SK-N-SH (cell line): Measurements from ENCODE around the gene TTC21B. TPM values are rescaled to one million over a fixed set of nuclear protein-coding genes. Genes with fewer than 3 reads are reported as not detected.

Experiments
- CTCF ChIA-PET: fragments of 300-600, 350-600 bp; formaldehyde crosslinking; extraction: SDS; loops from one replicate; lab custom pipeline; 2021; lab: Yijun Ruan, JAX
- POLR2A ChIA-PET: fragments of 350-600 bp; sonication (Branson Sonifier 250); formaldehyde crosslinking; extraction: SDS; loops from one replicate; lab custom pipeline; 2020; ENCODE audit warnings: antibody characterized with exemption, inconsistent platforms; lab: Yijun Ruan, JAX
- DNase-seq: peaks from one replicate; pipeline ENCODE4 v3.0.0; 2012
- H2AFZ ChIP-seq: fragments of 200-600 bp; sonication (generic); 2 replicates; pipeline ENCODE4 v1.8.1; 2016; ENCODE audit warnings: antibody characterized with exemption, mild to moderate bottlenecking, low read depth
- H3F3A ChIP-seq: fragments of 200-600 bp; sonication (generic); replicated peaks from 2 replicates; pipeline ENCODE3; 2016; ENCODE audit warnings: antibody characterized with exemption, mild to moderate bottlenecking; ENCODE audit not compliant: insufficient read depth
- H3K27ac ChIP-seq, 2 experiments: fragments of 200-500 bp in 1 of 2; fragments of 200-600 bp in 1 of 2; sonication (Bioruptor generic) in 1 of 2; sonication (generic), shearing (Covaris generic) in 1 of 2; 2 replicates each; pipeline versions ENCODE4 v1.5.1 to v1.6.1; 2014 to 2016; ENCODE audit warnings: low read depth in 2 of 2, inconsistent platforms in 1 of 2, low read length in 1 of 2, mild to moderate bottlenecking in 1 of 2, mixed read lengths in 1 of 2
- H3K27me3 ChIP-seq: fragments of 200-600 bp; sonication (generic), shearing (Covaris generic); 2 replicates; pipeline ENCODE4 v1.6.1; 2016; ENCODE audit warnings: mixed run types; ENCODE audit not compliant: insufficient read depth
- H3K36me3 ChIP-seq, 2 experiments: fragments of 200-500 bp in 1 of 2; fragments of 200-600 bp in 1 of 2; sonication (Bioruptor generic) in 1 of 2; sonication (generic) in 1 of 2; replicated peaks in 1 of 2; 2 replicates each; pipeline versions ENCODE3 to v1.5.1; 2014 to 2016; ENCODE audit warnings: low read length in 1 of 2, mild to moderate bottlenecking in 1 of 2; ENCODE audit not compliant: insufficient read depth in 2 of 2, control insufficient read depth in 1 of 2
- H3K4me1 ChIP-seq, 2 experiments: fragments of 200-500 bp in 1 of 2; fragments of 200-600 bp in 1 of 2; sonication (Bioruptor generic) in 1 of 2; sonication (generic), shearing (Covaris generic) in 1 of 2; 2 replicates each; pipeline versions ENCODE4 v1.5.1 to v1.6.1; 2014 to 2016; ENCODE audit warnings: low read depth in 1 of 2, low read length in 1 of 2, mixed run types in 1 of 2; ENCODE audit not compliant: insufficient read depth in 2 of 2, control insufficient read depth in 1 of 2
- H3K4me2 ChIP-seq: fragments of 200-600 bp; sonication (generic), shearing (Covaris generic); 2 replicates; pipeline ENCODE4 v1.6.1; 2017; ENCODE audit warnings: mixed run types
- H3K4me3 ChIP-seq, 2 experiments: fragments of 200-500 bp in 1 of 2; fragments of 200-600 bp in 1 of 2; sonication (Bioruptor generic) in 1 of 2; sonication (generic), shearing (Covaris generic) in 1 of 2; 2 replicates each; pipeline versions ENCODE4 v1.5.1 to v1.8.1; 2014 to 2016; ENCODE audit warnings: low read depth in 2 of 2, inconsistent platforms in 1 of 2, low read length in 1 of 2, mild to moderate bottlenecking in 1 of 2, mixed read lengths in 1 of 2, moderate library complexity in 1 of 2
- H3K79me2 ChIP-seq: fragments of 200-600 bp; sonication (generic); 2 replicates; pipeline ENCODE4 v1.8.1; 2017; ENCODE audit warnings: mild to moderate bottlenecking; ENCODE audit not compliant: insufficient read depth
- H3K9ac ChIP-seq: fragments of 200-600 bp; sonication (generic); 2 replicates; pipeline ENCODE4 v1.6.1; 2017; ENCODE audit warnings: mixed run types
- H3K9me2 ChIP-seq: fragments of 200-600 bp; sonication (generic); 2 replicates; pipeline ENCODE4 v1.6.1; 2017; ENCODE audit warnings: mixed run types
- H3K9me3 ChIP-seq: fragments of 200-600 bp; sonication (generic); 2 replicates; pipeline ENCODE4 v1.6.1; 2017; ENCODE audit warnings: mixed run types, mild to moderate bottlenecking, moderate library complexity
- H4K20me1 ChIP-seq: fragments of 200-600 bp; sonication (generic); 2 replicates; pipeline ENCODE4 v1.6.1; 2017; ENCODE audit warnings: mild to moderate bottlenecking, mixed run types; ENCODE audit not compliant: insufficient read depth
- FOSL2 ChIP-seq: IDR thresholded peaks from 2 replicates; pipeline ENCODE4 v1.4.0; 2012; ENCODE audit warnings: low read depth, mild to moderate bottlenecking, moderate library complexity, borderline replicate concordance
- FOXJ3 ChIP-seq: sonication (generic); formaldehyde crosslinking; IDR thresholded peaks from 2 replicates; pipeline ENCODE4 v1.5.1; 2020; ENCODE audit warnings: mild to moderate bottlenecking, missing genetic modification reagents
- FOXM1 ChIP-seq: IDR thresholded peaks from 2 replicates; pipeline ENCODE4 v1.4.0; 2012; ENCODE audit warnings: low read depth, mild to moderate bottlenecking
- MEF2A ChIP-seq: IDR thresholded peaks from 2 replicates; pipeline ENCODE4 v1.4.0; 2012; ENCODE audit warnings: low read depth, borderline replicate concordance
- MXI1 ChIP-seq: IDR thresholded peaks from 2 replicates; pipeline ENCODE4 v1.6.1; 2012; ENCODE audit warnings: mild to moderate bottlenecking, low read depth, low read length, improper control_type of control experiment
- NFIC ChIP-seq: IDR thresholded peaks from 2 replicates; pipeline ENCODE4 v1.4.0; 2012; ENCODE audit warnings: borderline replicate concordance
- RAD21 ChIP-seq: IDR thresholded peaks from 2 replicates; pipeline ENCODE4 v1.6.1; 2012; ENCODE audit warnings: mild to moderate bottlenecking, low read length
- SMC3 ChIP-seq: IDR thresholded peaks from 2 replicates; pipeline ENCODE4 v1.6.1; 2012; ENCODE audit warnings: low read depth, low read length, improper control_type of control experiment
- TCF12 ChIP-seq: IDR thresholded peaks from 2 replicates; pipeline ENCODE4 v1.4.0; 2012
- TEAD4 ChIP-seq: IDR thresholded peaks from 2 replicates; pipeline ENCODE4 v1.4.0; 2012; ENCODE audit warnings: mild to moderate bottlenecking, borderline replicate concordance; ENCODE audit not compliant: insufficient read depth
- WGBS: methylation state at CpG from one replicate; pipeline ENCODE4 v1.1.6; 2017; ENCODE audit warnings: low lambda C conversion rate; 5-methylcytosine and 5-hydroxymethylcytosine counted together
- polyA plus RNA-seq, 3 experiments: library from polyadenylated mRNA; depleted of rRNA; stranded (reverse); fragments of >200 nt; gene quantifications; 2 replicates each; pipeline ENCODE4 v1.2.3, GENCODE V29; 2012
- TF ChIP-seq, protein P1 (sequence below): fragments of 150-350 bp; IDR thresholded peaks from 2 replicates; pipeline ENCODE4 v1.6.1; 2016; ENCODE audit warnings: mild to moderate bottlenecking, low read depth, low read length
- TF ChIP-seq, protein P2 (sequence below): IDR thresholded peaks from 2 replicates; pipeline ENCODE4; 2012

Gene TTC21B
- polyA plus RNA-seq, 1 of the 3 experiments (the other 2 are of a cell fraction): 10.1 TPM

DNA sequence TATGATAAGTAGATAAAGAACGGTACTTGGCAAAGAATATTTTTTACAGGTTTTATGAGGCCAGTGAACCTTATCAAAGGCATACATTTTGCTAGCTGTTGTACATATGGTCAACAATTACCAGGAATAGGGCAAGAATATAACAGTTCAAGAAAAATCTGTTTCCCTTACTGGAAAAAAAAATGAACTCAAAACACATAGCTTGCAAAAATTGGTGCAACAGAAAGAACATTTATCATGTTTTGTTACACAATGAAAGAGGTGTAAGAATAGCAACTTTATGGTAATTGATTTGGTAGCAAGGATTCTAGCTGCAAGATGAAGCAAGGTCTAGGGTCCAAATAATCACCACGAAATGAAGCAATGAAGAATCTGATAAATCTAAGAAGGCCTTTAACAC lies 41.6 kb downstream of the TTC21B start:
- CTCF ChIA-PET: interaction anchor here (1.7 kb wide), 1 partner anchor 38 kb away, joined by 7 read pairs; no protein-coding TSS in a partner anchor
- no peak for TF ChIP-seq NFIC
- TF ChIP-seq MEF2A: no peak
- TF ChIP-seq MXI1: no peak
- TF ChIP-seq, protein P1, sequence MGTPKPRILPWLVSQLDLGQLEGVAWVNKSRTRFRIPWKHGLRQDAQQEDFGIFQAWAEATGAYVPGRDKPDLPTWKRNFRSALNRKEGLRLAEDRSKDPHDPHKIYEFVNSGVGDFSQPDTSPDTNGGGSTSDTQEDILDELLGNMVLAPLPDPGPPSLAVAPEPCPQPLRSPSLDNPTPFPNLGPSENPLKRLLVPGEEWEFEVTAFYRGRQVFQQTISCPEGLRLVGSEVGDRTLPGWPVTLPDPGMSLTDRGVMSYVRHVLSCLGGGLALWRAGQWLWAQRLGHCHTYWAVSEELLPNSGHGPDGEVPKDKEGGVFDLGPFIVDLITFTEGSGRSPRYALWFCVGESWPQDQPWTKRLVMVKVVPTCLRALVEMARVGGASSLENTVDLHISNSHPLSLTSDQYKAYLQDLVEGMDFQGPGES: no peak
- POLR2A ChIA-PET: no interaction called here

DNA sequence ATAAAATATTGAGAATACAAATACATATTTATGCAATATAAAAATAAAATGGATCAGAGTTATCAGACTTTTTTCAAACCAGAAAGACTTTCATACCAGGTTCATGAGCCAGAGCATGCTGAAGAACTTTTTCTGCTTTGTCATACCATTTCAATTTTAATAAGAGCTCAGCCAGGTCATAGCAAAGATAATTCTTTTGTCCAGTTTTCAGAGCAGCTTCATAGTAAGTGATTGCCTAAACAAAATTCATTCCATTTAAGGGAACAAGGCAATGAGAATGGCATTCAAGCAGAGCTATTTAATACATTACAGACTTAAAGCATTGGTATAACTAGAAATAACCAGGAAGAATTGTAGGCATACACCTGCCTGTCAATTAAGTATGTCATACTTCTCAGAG lies 42.3 kb downstream of the TTC21B start:
- Histone ChIP-seq H3K4me3 (no peak overlapping the region), H3K4me1 (peaks cover 0 to 5% of the 10 kb centered on the region in 2 experiments; a peak in 2 of 4 replicates), H3K9me2 (no peaks in the 10 kb centered on the region; the same call in 1 of the 2 replicates), H2AFZ (no peak overlapping the region), H3K27me3 (no peaks in the 10 kb centered on the region)
- POLR2A ChIA-PET: no interaction called here
- TF ChIP-seq FOSL2 (peak; percentile 19; the same call in 1 of the 2 replicates), RAD21 (no peak), SMC3 (no peak), TCF12 (0 out of 2 replicates have a peak, but pooled peaks have one; percentile 4), TEAD4 (no peak), FOXJ3 (CRISPR knock-in tag) (no peak), NFIC (no peak), FOXM1 (no peak)
- TF ChIP-seq, protein P2, sequence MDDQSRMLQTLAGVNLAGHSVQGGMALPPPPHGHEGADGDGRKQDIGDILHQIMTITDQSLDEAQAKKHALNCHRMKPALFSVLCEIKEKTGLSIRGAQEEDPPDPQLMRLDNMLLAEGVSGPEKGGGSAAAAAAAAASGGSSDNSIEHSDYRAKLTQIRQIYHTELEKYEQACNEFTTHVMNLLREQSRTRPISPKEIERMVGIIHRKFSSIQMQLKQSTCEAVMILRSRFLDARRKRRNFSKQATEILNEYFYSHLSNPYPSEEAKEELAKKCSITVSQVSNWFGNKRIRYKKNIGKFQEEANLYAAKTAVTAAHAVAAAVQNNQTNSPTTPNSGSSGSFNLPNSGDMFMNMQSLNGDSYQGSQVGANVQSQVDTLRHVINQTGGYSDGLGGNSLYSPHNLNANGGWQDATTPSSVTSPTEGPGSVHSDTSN: 0 out of 2 replicates have a peak, but pooled peaks have one; percentile 2
- TF ChIP-seq, all 33 proteins: peak for 3
- H3K4me2 ChIP-seq: no peak overlapping the region
- no peaks in the 10 kb centered on the region for H3K79me2 ChIP-seq
- H3K36me3 ChIP-seq: peaks cover 52 to 58% of the 10 kb centered on the region in 2 experiments
- DNase-seq: no peak
- no peak overlapping the region for H3K9ac ChIP-seq
- no peaks in the 10 kb centered on the region for H4K20me1 ChIP-seq
- CTCF ChIA-PET: interaction anchor here (0.6 to 1.7 kb wide), 4 partner anchors 10 to 1726 kb away, joined by 3 to 7 read pairs (median 3); no protein-coding TSS in a partner anchor
- no peak overlapping the region for H3K27ac ChIP-seq
- peaks cover 28% of the 10 kb centered on the region for H3F3A ChIP-seq
- H3K9me3 ChIP-seq: no peaks in the 10 kb centered on the region

More for the DNA sequence above, 41.6 kb downstream of the TTC21B start:
- no peaks in the 10 kb centered on the region; the same call in 1 of the 2 replicates for H3K9me2 ChIP-seq
- H3F3A ChIP-seq: peaks cover 28% of the 10 kb centered on the region
- no peak overlapping the region for H3K4me2 ChIP-seq
- no peaks in the 10 kb centered on the region for H3K27me3 ChIP-seq
- DNase-seq: no peak
- H3K9me3 ChIP-seq: no peaks in the 10 kb centered on the region
- no peak overlapping the region for H3K4me3 ChIP-seq
- H4K20me1 ChIP-seq: no peaks in the 10 kb centered on the region
- H3K9ac ChIP-seq: no peak overlapping the region
- WGBS: 96% methylated on average over 2 of the region's 2 CpGs
- H3K27ac ChIP-seq: no peak overlapping the region
- peaks cover 50 to 60% of the 10 kb centered on the region in 2 experiments for H3K36me3 ChIP-seq
- H3K79me2 ChIP-seq: no peaks in the 10 kb centered on the region
- peaks cover 0 to 5% of the 10 kb centered on the region in 2 experiments; a peak in 2 of 4 replicates for H3K4me1 ChIP-seq
- H2AFZ ChIP-seq: no peak overlapping the region
